Right lobe of liver (tissue), 4 donors: ENCODE results near the gene CERS6.

ENCODE experiments used
- POLR2A ChIP-seq: fragments of 450-650 bp; IDR thresholded peaks from one replicate; pipeline ENCODE4 v1.6.1; 2017; ENCODE audit warnings: antibody characterized with exemption, mild to moderate bottlenecking
- TF ChIP-seq, protein P1 (sequence below), 4 donors: fragments of 200-600 bp in 3 of 4; fragments of 450-650 bp in 1 of 4; IDR thresholded peaks; one replicate each; pipeline versions ENCODE4 v1.5.1 to v1.8.0; 2016 to 2022; ENCODE audit warnings: antibody characterized with exemption in 4 of 4, mild to moderate bottlenecking in 2 of 4
- donor health status: DM: no; HTN: no; CAD: no.
- donor health status: DM: no; HTN: no; CAD: no.
- donor health status: DM: no; HTN: yes; CAD: no.

DNA sequence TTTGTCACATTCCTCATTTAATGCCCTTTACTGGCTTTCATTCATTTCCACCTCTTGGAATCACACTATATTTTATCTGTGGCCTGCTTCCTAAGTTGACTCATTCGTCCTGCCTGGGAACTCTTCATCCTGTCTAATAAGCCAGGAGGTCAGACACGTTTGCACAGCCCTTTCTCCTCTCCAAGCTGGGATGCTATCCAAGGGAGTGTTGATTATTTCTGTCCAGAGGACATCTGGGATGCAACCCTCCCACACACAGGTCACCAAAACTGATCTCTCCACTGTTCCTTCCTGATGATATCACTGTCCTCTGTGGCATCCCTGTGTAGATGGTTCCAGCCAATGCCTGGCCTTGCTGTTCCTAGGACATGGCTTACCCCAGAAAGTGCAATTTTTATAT, 266.5 kb downstream of the CERS6 start:
- no peak for TF ChIP-seq POLR2A
- TF ChIP-seq, protein P1, sequence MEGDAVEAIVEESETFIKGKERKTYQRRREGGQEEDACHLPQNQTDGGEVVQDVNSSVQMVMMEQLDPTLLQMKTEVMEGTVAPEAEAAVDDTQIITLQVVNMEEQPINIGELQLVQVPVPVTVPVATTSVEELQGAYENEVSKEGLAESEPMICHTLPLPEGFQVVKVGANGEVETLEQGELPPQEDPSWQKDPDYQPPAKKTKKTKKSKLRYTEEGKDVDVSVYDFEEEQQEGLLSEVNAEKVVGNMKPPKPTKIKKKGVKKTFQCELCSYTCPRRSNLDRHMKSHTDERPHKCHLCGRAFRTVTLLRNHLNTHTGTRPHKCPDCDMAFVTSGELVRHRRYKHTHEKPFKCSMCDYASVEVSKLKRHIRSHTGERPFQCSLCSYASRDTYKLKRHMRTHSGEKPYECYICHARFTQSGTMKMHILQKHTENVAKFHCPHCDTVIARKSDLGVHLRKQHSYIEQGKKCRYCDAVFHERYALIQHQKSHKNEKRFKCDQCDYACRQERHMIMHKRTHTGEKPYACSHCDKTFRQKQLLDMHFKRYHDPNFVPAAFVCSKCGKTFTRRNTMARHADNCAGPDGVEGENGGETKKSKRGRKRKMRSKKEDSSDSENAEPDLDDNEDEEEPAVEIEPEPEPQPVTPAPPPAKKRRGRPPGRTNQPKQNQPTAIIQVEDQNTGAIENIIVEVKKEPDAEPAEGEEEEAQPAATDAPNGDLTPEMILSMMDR (IDR thresholded peaks at IDR 0.05) = no peak
